WTC11 (cell line): ENCODE measurements around the gene CRB2.

Experiments used
- ARID4B ChIP-seq: sonication (generic); formaldehyde crosslinking; IDR thresholded peaks from 2 replicates; pipeline ENCODE4 v1.8.0; 2023; ENCODE audit warnings: missing genetic modification reagents, mild to moderate bottlenecking, borderline replicate concordance
- CREB1 ChIP-seq: sonication (generic); formaldehyde crosslinking; IDR thresholded peaks from 2 replicates; pipeline ENCODE4 v1.8.0; 2023; ENCODE audit warnings: mild to moderate bottlenecking, missing genetic modification reagents
- CTCF ChIP-seq: fragments of 200-600 bp; IDR thresholded peaks from 2 replicates; pipeline ENCODE4 v1.8.0; 2022; ENCODE audit warnings: antibody characterized with exemption
- GABPB1 ChIP-seq: sonication (generic); formaldehyde crosslinking; IDR thresholded peaks from 2 replicates; pipeline ENCODE4 v1.8.1; 2023; ENCODE audit warnings: mild to moderate bottlenecking, missing genetic modification reagents
- JAZF1 ChIP-seq: fragments of 250-450 bp; sonication (Bioruptor Pico); IDR thresholded peaks from 2 replicates; pipeline ENCODE4 v1.9.0; 2021; ENCODE audit warnings: moderate library complexity, mild to moderate bottlenecking, inconsistent platforms
- KAT7 ChIP-seq: sonication (generic); formaldehyde crosslinking; IDR thresholded peaks from 2 replicates; pipeline ENCODE4 v1.8.1; 2023; ENCODE audit warnings: missing genetic modification reagents, mild to moderate bottlenecking, borderline replicate concordance
- MAX ChIP-seq: sonication (generic); formaldehyde crosslinking; IDR thresholded peaks from 2 replicates; pipeline ENCODE4 v1.8.0; 2022; ENCODE audit warnings: mild to moderate bottlenecking, missing genetic modification reagents
- NFATC4 ChIP-seq: fragments of 250-450 bp; sonication (Bioruptor Pico); IDR thresholded peaks from 2 replicates; pipeline ENCODE4 v1.9.0; 2021; ENCODE audit warnings: mild to moderate bottlenecking
- PREB ChIP-seq: sonication (generic); formaldehyde crosslinking; IDR thresholded peaks from 2 replicates; pipeline ENCODE4 v1.8.1; 2022; ENCODE audit warnings: mild to moderate bottlenecking, missing genetic modification reagents, moderate library complexity, borderline replicate concordance
- USF1 ChIP-seq: sonication (generic); formaldehyde crosslinking; IDR thresholded peaks from 2 replicates; pipeline ENCODE4 v1.8.0; 2022; ENCODE audit warnings: mild to moderate bottlenecking, missing genetic modification reagents
- ZNF121 ChIP-seq: sonication (generic); formaldehyde crosslinking; IDR thresholded peaks from 2 replicates; pipeline ENCODE4 v1.8.0; 2023; ENCODE audit warnings: missing genetic modification reagents
- ZNF263 ChIP-seq: sonication (generic); formaldehyde crosslinking; IDR thresholded peaks from 2 replicates; pipeline ENCODE4 v1.8.1; 2022; ENCODE audit warnings: low read depth, mild to moderate bottlenecking, moderate library complexity, missing genetic modification reagents
- ZNF396 ChIP-seq: fragments of 250-450 bp; sonication (Bioruptor Pico); IDR thresholded peaks from 2 replicates; pipeline ENCODE4 v1.8.0; 2021; ENCODE audit warnings: mild to moderate bottlenecking, moderate library complexity, borderline replicate concordance

GRCh38 chr9:123389698-123390097, 33.7 kb downstream of the CRB2 start:
- TF ChIP-seq CTCF (no peak), KAT7 (CRISPR knock-in tag) (no peak), ZNF263 (CRISPR knock-in tag) (no peak), NFATC4 (CRISPR knock-in tag) (no peak), ZNF121 (CRISPR knock-in tag) (no peak), MAX (CRISPR knock-in tag) (no peak), USF1 (CRISPR knock-in tag) (no peak), CREB1 (no peak), ARID4B (no peak), JAZF1 (CRISPR knock-in tag) (no peak), PREB (CRISPR knock-in tag) (no peak), GABPB1 (CRISPR knock-in tag) (no peak), ZNF396 (CRISPR knock-in tag) (no peak)
